Measurements from ENCODE around the gene PPARA. TPM values are rescaled to one million over a fixed set of nuclear protein-coding genes. Genes with fewer than 3 reads are reported as not detected.

Gene PPARA
- total RNA-seq, 2 donors from 2014 or later: 15.4 to 18.6 TPM

DNA sequence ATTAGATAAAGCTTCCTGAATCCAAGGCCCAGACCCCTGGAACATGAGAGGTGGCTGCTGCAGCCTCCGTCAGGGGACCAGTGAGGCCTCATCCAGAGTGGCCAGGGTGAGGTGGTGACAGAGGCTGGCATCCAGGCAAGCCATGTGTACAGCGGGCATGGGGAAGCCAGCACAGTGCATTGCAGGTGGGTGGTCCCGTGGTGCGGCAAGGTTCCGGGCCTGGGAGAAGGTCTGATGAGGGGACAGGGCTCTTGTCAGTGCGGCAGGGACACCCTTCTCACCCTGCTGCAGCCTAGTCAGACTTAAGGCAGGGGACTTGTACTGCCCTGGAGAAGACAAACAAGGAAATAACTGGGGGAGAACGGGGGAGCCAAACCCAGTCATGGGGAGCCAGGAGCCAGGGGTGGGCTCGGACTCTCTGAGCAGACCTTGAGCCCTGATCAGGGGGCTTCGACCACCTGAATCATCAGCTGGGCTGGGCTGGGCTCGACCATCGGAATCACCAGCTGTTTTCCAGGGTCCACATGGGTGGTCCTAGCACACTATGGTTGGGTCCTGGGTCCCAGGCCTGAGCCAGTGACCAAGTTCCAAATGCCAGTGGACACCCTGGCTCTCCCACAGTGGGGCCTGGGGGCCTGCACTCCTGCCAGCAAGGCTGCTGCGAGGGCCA, 122.6 kb downstream of the PPARA start:
- Histone ChIP-seq H3K36me3 (ENCODE audit: control insufficient read depth, insufficient read depth, low read length) (peaks cover 34% of the 10 kb centered on the region), H3K27me3 (ENCODE audit: control insufficient read depth, insufficient read depth, low read length, poor library complexity, severe bottlenecking) (no peaks in the 10 kb centered on the region), H3K9ac (ENCODE audit: extremely low read depth, low read length, poor library complexity, severe bottlenecking) (no peak overlapping the region), H3K9me3 (ENCODE audit: control insufficient read depth, low read length) (peaks cover 13% of the 10 kb centered on the region), H3K4me1 (ENCODE audit: control insufficient read depth, insufficient read depth, low read length) (no peaks in the 10 kb centered on the region), H3K27ac (ENCODE audit: low read depth, low read length) (no peak overlapping the region), H3K4me3 (ENCODE audit: low read length) (no peak overlapping the region)
- H3K4me3 Mint-ChIP-seq: no peak overlapping the region
- peaks cover 44% of the 10 kb centered on the region for H3K36me3 Mint-ChIP-seq (ENCODE audit: low read depth)
- WGBS, 2 experiments (ENCODE audit: insufficient coverage in 1 of 2, insufficient read length in 1 of 2): 91 to 95% methylated on average over 9 to 12 of the region's 12 CpGs
- no peak for DNase-seq
- H3K4me1 Mint-ChIP-seq: no peaks in the 10 kb centered on the region
- peaks cover 6% of the 10 kb centered on the region for H3K9me3 Mint-ChIP-seq
- no peaks in the 10 kb centered on the region for H3K27me3 Mint-ChIP-seq (ENCODE audit: insufficient read depth)
- H3K27ac Mint-ChIP-seq: no peak overlapping the region
- no peak for TF ChIP-seq CTCF (conservative IDR thresholded peaks at IDR 0.05)

- no peak overlapping the region for H3K27ac ChIP-seq (ENCODE audit: low read depth, low read length)
- no peaks in the 10 kb centered on the region for H3K4me1 ChIP-seq (ENCODE audit: control insufficient read depth, insufficient read depth, low read length)
- H3K36me3 ChIP-seq (ENCODE audit: control insufficient read depth, insufficient read depth, low read length): peaks cover 37% of the 10 kb centered on the region
- peaks cover 6% of the 10 kb centered on the region for H3K9me3 Mint-ChIP-seq
- TF ChIP-seq CTCF (conservative IDR thresholded peaks at IDR 0.05): no peak
- no peaks in the 10 kb centered on the region for H3K27me3 Mint-ChIP-seq (ENCODE audit: insufficient read depth)
- peaks cover 13% of the 10 kb centered on the region for H3K9me3 ChIP-seq (ENCODE audit: control insufficient read depth, low read length)
- H3K27me3 ChIP-seq (ENCODE audit: control insufficient read depth, insufficient read depth, low read length, poor library complexity, severe bottlenecking): no peaks in the 10 kb centered on the region
- no peak overlapping the region for H3K4me3 ChIP-seq (ENCODE audit: low read length)
- no peak overlapping the region for H3K4me3 Mint-ChIP-seq
- 96% methylated on average over 8 to 12 of the region's 12 CpGs for WGBS, 2 experiments (ENCODE audit: insufficient coverage in 1 of 2, insufficient read length in 1 of 2)
- peaks cover 50% of the 10 kb centered on the region for H3K36me3 Mint-ChIP-seq (ENCODE audit: low read depth)
- no peaks in the 10 kb centered on the region for H3K4me1 Mint-ChIP-seq
- H3K27ac Mint-ChIP-seq: no peak overlapping the region
- DNase-seq: no peak
- no peak overlapping the region for H3K9ac ChIP-seq (ENCODE audit: extremely low read depth, low read length, poor library complexity, severe bottlenecking)
Measured at GRCh38 chr22:46273432-46274148, 123.3 kb downstream of the PPARA start.

DNA sequence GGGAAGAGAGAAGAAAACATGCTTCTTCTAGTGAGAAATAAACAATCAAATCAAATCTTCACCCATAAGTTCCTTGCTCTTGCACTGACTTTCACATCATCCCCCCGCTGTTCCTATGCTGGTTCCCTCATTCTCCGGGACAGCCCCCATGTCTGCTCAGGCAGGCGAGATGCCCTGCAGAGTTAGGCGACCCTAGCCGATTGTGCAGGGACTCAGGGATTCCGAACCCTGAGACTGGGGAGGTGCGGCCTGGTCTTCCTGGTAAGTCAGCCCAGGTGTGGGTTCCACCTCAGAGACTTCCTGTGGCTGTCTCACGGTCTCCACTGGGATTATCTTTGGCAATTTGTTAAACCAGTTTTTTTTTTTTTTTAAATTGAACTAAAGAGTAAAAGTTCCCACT, 124.1 kb downstream of the PPARA start:
- no peak overlapping the region for H3K9ac ChIP-seq (ENCODE audit: extremely low read depth, low read length, poor library complexity, severe bottlenecking)
- peaks cover 44% of the 10 kb centered on the region for H3K36me3 ChIP-seq (ENCODE audit: control insufficient read depth, insufficient read depth, low read length)
- no peaks in the 10 kb centered on the region for H3K4me1 Mint-ChIP-seq
- WGBS, 2 experiments (ENCODE audit: insufficient coverage in 1 of 2, insufficient read length in 1 of 2): 94 to 96% methylated on average over 6 to 8 of the region's 8 CpGs
- H3K9me3 ChIP-seq (ENCODE audit: control insufficient read depth, low read length): peaks cover 13% of the 10 kb centered on the region
- no peak for DNase-seq
- no peak for TF ChIP-seq CTCF (conservative IDR thresholded peaks at IDR 0.05)
- peaks cover 55% of the 10 kb centered on the region for H3K36me3 Mint-ChIP-seq (ENCODE audit: low read depth)
- no peaks in the 10 kb centered on the region for H3K27me3 Mint-ChIP-seq (ENCODE audit: insufficient read depth)
- H3K27ac ChIP-seq (ENCODE audit: low read depth, low read length): no peak overlapping the region
- peaks cover 6% of the 10 kb centered on the region for H3K9me3 Mint-ChIP-seq
- H3K4me1 ChIP-seq (ENCODE audit: control insufficient read depth, insufficient read depth, low read length): no peaks in the 10 kb centered on the region
- H3K27me3 ChIP-seq (ENCODE audit: control insufficient read depth, insufficient read depth, low read length, poor library complexity, severe bottlenecking): no peaks in the 10 kb centered on the region
- no peak overlapping the region for H3K27ac Mint-ChIP-seq
- H3K4me3 Mint-ChIP-seq: no peak overlapping the region
- no peak overlapping the region for H3K4me3 ChIP-seq (ENCODE audit: low read length)
